K562 (cell line): Measurements from ENCODE around the gene AMPD1. TPM values are rescaled to one million over a fixed set of nuclear protein-coding genes. Genes with fewer than 3 reads are reported as not detected.
A peak's percentile ranks its signal among the peaks of the same experiment; 100 is the strongest.

ENCODE experiments used
- ATAC-seq: fragments of 200-7000 bp; cut with Tn5 transposase; 3 replicates; pipeline ENCODE4 v1.9.1; 2020; ENCODE audit warnings: moderate library complexity
- BruUV-seq: library from RNA; stranded (reverse); fragments of 400-500 nt; replicated peaks from 2 replicates; lab custom pipeline; 2021; lab: Mats Ljungman, UMichigan
- CTCF ChIA-PET: fragments of 300-600 bp; formaldehyde crosslinking; extraction: SDS; loops from one replicate; lab custom pipeline; 2021; ENCODE audit warnings: low intra/inter-chr PET ratio; lab: Yijun Ruan, JAX
- POLR2A ChIA-PET: fragments of 300-600, 350-650 bp; sonication (Branson Sonifier 250); formaldehyde crosslinking; extraction: SDS; loops from one replicate; lab custom pipeline; 2021; ENCODE audit warnings: antibody characterized with exemption, inconsistent platforms; lab: Yijun Ruan, JAX
- DNase-seq, 4 experiments: peaks; one replicate each; pipeline versions ENCODE4 v3.0.0 to v3.0.0-alpha.2; 2011 to 2018; ENCODE audit warnings: low spot score in 3 of 4, mixed read lengths in 3 of 4; ENCODE audit errors: extremely low read depth in 1 of 4
- FAIRE-seq: peaks from 2 replicates; lab custom pipeline; 2011; peaks lifted over from hg19 to GRCh38; lab: Jason Lieb, UNC
- H2AFZ ChIP-seq: 2 replicates; pipeline ENCODE4 v1.6.0; 2011; ENCODE audit warnings: low read depth, low read length, control low read depth, inconsistent platforms
- H3K27ac ChIP-seq: fragments of 200-600 bp; 3 replicates; pipeline ENCODE4 v1.8.0; 2011; ENCODE audit warnings: low read depth, mild to moderate bottlenecking, control low read depth, inconsistent platforms, low read length, moderate library complexity, mixed read lengths; ENCODE audit errors: extremely low read depth
- H3K27me3 ChIP-seq, 2 experiments: fragments of 300-600 bp in 1 of 2; 2 replicates in 1 of 2; 3 replicates in 1 of 2; pipeline versions ENCODE4 v1.6.0 to v1.8.0; 2011; ENCODE audit warnings: inconsistent platforms in 2 of 2, low read length in 2 of 2, mild to moderate bottlenecking in 1 of 2, mixed read lengths in 1 of 2, moderate library complexity in 1 of 2; ENCODE audit not compliant: control insufficient read depth in 2 of 2, insufficient read depth in 2 of 2
- H3K36me3 ChIP-seq: fragments of 300-600 bp; 3 replicates; pipeline ENCODE4 v1.8.0; 2011; ENCODE audit warnings: mild to moderate bottlenecking, low read length, inconsistent platforms; ENCODE audit not compliant: control insufficient read depth, insufficient read depth
- H3K4me1 ChIP-seq, 2 experiments: fragments of 200-600 bp in 1 of 2; replicated peaks in 1 of 2; 2 replicates in 1 of 2; 3 replicates in 1 of 2; pipeline versions ENCODE4 v1.5.1 to v1.8.0; 2011; ENCODE audit warnings: inconsistent platforms in 2 of 2, low read length in 2 of 2, mild to moderate bottlenecking in 1 of 2, mixed read lengths in 1 of 2, moderate library complexity in 1 of 2; ENCODE audit not compliant: control insufficient read depth in 2 of 2, insufficient read depth in 2 of 2
- H3K4me2 ChIP-seq: 2 replicates; pipeline ENCODE4 v1.6.1; 2011; ENCODE audit warnings: low read length, control low read depth, inconsistent platforms, mixed read lengths; ENCODE audit not compliant: insufficient read depth
- H3K4me3 ChIP-seq: fragments of 200-600 bp; sonication (generic), shearing (Covaris generic); 2 replicates; pipeline ENCODE4 v1.5.1; 2016; ENCODE audit warnings: control low read depth, inconsistent platforms
- H3K79me2 ChIP-seq: fragments of 200-600 bp; 3 replicates; pipeline ENCODE4 v1.8.0; 2011; ENCODE audit warnings: low read length, inconsistent platforms; ENCODE audit not compliant: control insufficient read depth, insufficient read depth
- H3K9ac ChIP-seq, 2 experiments: 2 replicates each; pipeline versions ENCODE4 v1.6.0 to v1.6.1; 2011; ENCODE audit warnings: low read depth in 2 of 2, low read length in 2 of 2, control low read depth in 1 of 2, inconsistent platforms in 1 of 2, mild to moderate bottlenecking in 1 of 2, mixed read lengths in 1 of 2; ENCODE audit not compliant: insufficient read depth in 1 of 2
- H3K9me1 ChIP-seq: one replicate; pipeline ENCODE4 v1.6.0; 2011; ENCODE audit warnings: inconsistent platforms, mild to moderate bottlenecking, low read length, moderate library complexity; ENCODE audit not compliant: control insufficient read depth, insufficient read depth
- H3K9me3 ChIP-seq: replicated peaks from 2 replicates; pipeline ENCODE4 v1.5.1; 2011; ENCODE audit warnings: low read depth, low read length, inconsistent platforms; ENCODE audit not compliant: control insufficient read depth, insufficient read depth
- H4K20me1 ChIP-seq: replicated peaks from 2 replicates; pipeline ENCODE4 v1.6.1; 2011; ENCODE audit warnings: low read length, inconsistent platforms, mixed read lengths; ENCODE audit not compliant: control insufficient read depth, insufficient read depth
- FOXA1 ChIP-seq: fragments of 450-650 bp; IDR thresholded peaks from 2 replicates; pipeline ENCODE4 v1.6.1; 2016; ENCODE audit warnings: mild to moderate bottlenecking, borderline replicate concordance
- ILK ChIP-seq: fragments of 450-650 bp; IDR thresholded peaks from 2 replicates; pipeline ENCODE4 v1.6.1; 2016; ENCODE audit warnings: missing genetic modification characterization, low read depth, mild to moderate bottlenecking, missing compliant biosample characterization, moderate library complexity, borderline replicate concordance
- LARP7 ChIP-seq: fragments of 450-650 bp; IDR thresholded peaks from 2 replicates; pipeline ENCODE4 v1.6.1; 2016
- MCM3 ChIP-seq: fragments of 450-650 bp; IDR thresholded peaks from 2 replicates; pipeline ENCODE4 v1.6.1; 2016
- RCOR1 ChIP-seq, 2 experiments: IDR thresholded peaks; 2 replicates each; pipeline ENCODE4 v1.6.1; 2012; ENCODE audit warnings: low read depth in 2 of 2, low read length in 2 of 2, borderline replicate concordance in 1 of 2, improper control_type of control experiment in 1 of 2
- SMAD2 ChIP-seq: fragments of 150-350 bp; IDR thresholded peaks from 2 replicates; pipeline ENCODE4 v1.6.1; 2014; ENCODE audit warnings: low read depth, mild to moderate bottlenecking, low read length
- ZBTB8A ChIP-seq: fragments of 450-650 bp; IDR thresholded peaks from 2 replicates; pipeline ENCODE4 v1.6.1; 2018; ENCODE audit warnings: mild to moderate bottlenecking, moderate library complexity; ENCODE audit not compliant: partially characterized antibody
- ZNF76 ChIP-seq: fragments of 250-450 bp; sonication (Bioruptor Pico); IDR thresholded peaks from 2 replicates; pipeline ENCODE4 v1.4.0; 2020; ENCODE audit warnings: mild to moderate bottlenecking, moderate library complexity, borderline replicate concordance
- WGBS: fragments of 100-300 bp; shearing (Covaris generic); methylation state at CpG from one replicate; pipeline ENCODE4 v1.1.6; 2016; ENCODE audit warnings: low coverage, mixed read lengths; ENCODE audit not compliant: insufficient coverage; ENCODE audit errors: missing lambda C conversion rate; 5-methylcytosine and 5-hydroxymethylcytosine counted together
- in situ Hi-C: fragments of 300-500 bp; cut with MboI; formaldehyde crosslinking; loops from 4 replicates; pipeline ENCODE4 v1.15.0; 2018; ENCODE audit warnings: inconsistent platforms, mixed read lengths
- intact Hi-C: fragments of 100-400 bp; cut with micrococcal nuclease; formaldehyde crosslinking; loops from 2 replicates; pipeline ENCODE4 v1.14.2; 2022
- polyA plus RNA-seq, 8 experiments: library from polyadenylated mRNA; depleted of rRNA in 4 of 8; stranded (reverse) in 5 of 8; unstranded in 3 of 8; fragments of >200 nt; fragmentation: Nextera tagmentation in 2 of 8; fragmentation: Illumina TruSeq in 1 of 8; extraction: Ambion mirVana in 2 of 8; extraction: Trizol in 1 of 8; gene quantifications; 2 replicates each; pipeline versions ENCODE4 v1.2.1 to v1.2.3, GENCODE V29; 2011 to 2014; ENCODE audit warnings: inconsistent platforms in 1 of 8, missing spikeins in 1 of 8
- total RNA-seq, 7 experiments: library from RNA; depleted of rRNA in 6 of 7; stranded (reverse); fragments of >200 nt in 6 of 7; fragmentation: Illumina TruSeq in 2 of 7; extraction: Trizol in 2 of 7; gene quantifications; 2 replicates each; pipeline versions ENCODE4 v1.2.1 to v1.2.3, GENCODE V29; 2011 to 2021; ENCODE audit warnings: low replicate concordance in 1 of 7
- TF ChIP-seq, protein P1 (sequence below): fragments of 250-450 bp; sonication (Bioruptor Pico); IDR thresholded peaks from 2 replicates; pipeline ENCODE4 v1.5.1; 2021; ENCODE audit warnings: mild to moderate bottlenecking

Gene AMPD1
- total and polyA plus RNA-seq, 9 of the 15 experiments (the other 6 are each of a cell fraction or from before 2014, with no cell fraction given) = 0.04 to 0.17 TPM; not detected in 7

DNA sequence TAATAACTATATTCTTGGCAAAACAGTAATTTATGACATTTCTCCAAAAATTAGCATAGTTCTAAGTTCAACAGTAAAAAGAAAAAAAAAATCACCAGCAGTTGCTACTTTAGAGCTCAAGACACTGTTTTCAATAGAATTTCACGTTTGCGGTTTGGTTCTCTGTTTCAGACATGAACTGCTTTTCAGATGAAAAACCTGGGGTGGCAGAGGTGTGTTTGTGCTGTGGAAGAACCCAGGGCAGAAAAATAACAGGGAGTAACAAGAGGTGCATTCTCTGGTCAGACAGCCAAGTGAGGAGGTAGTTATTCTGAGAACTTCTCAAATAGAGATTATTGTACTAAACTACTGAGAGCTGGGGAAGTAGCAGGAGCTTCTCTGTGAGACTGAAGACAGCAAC is 12.3 kb upstream of the AMPD1 start:
- no peaks in the 10 kb centered on the region for H4K20me1 ChIP-seq
- 0 out of 3 replicates have a peak, but pooled peaks cover 3% of the 10 kb centered on the region for H3K79me2 ChIP-seq
- no peaks in the 10 kb centered on the region for H3K4me1 ChIP-seq
- intact Hi-C loops = no loop called here
- no peak overlapping the region for H3K4me2 ChIP-seq
- TSS peak; percentile 30 for BruUV-seq
- H3K9ac ChIP-seq = no peak overlapping the region
- in situ Hi-C loops = no loop called here
- no peaks in the 10 kb centered on the region for H3K9me3 ChIP-seq
- H2AFZ ChIP-seq = no peak overlapping the region
- POLR2A ChIA-PET = interaction anchor here (0.6 to 3.0 kb wide), 5 partner anchors 8 to 367 kb away, joined by 3 to 25 read pairs (median 4); partner anchors contain the start of genes AMPD1 and NRAS
- no peak for DNase-seq
- H3K36me3 ChIP-seq = peaks cover 63% of the 10 kb centered on the region
- no peak for ATAC-seq
- no peak overlapping the region for H3K27ac ChIP-seq
- no peak for FAIRE-seq
- no peak overlapping the region for H3K4me3 ChIP-seq
- WGBS = 79% methylated on average over 2 of the region's 2 CpGs
- CTCF ChIA-PET = no interaction called here
- TF ChIP-seq, protein P1, sequence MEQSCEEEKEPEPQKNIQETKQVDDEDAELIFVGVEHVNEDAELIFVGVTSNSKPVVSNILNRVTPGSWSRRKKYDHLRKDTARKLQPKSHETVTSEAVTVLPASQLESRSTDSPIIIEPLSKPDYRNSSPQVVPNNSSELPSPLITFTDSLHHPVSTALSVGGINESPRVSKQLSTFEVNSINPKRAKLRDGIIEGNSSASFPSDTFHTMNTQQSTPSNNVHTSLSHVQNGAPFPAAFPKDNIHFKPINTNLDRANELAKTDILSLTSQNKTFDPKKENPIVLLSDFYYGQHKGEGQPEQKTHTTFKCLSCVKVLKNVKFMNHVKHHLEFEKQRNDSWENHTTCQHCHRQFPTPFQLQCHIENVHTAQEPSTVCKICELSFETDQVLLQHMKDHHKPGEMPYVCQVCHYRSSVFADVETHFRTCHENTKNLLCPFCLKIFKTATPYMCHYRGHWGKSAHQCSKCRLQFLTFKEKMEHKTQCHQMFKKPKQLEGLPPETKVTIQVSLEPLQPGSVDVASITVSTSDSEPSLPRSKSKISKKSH = no peak
- TF ChIP-seq FOXA1 (no peak), SMAD2 (no peak), MCM3 (no peak), LARP7 (no peak), ILK (no peak), ZBTB8A (no peak), ZNF76 (CRISPR knock-in tag) (no peak), RCOR1 (IDR thresholded peaks at IDR 0.05; ENCODE audit: borderline replicate concordance in 1 of 2, low read depth in 2 of 2, low read length in 2 of 2) (no peak)
- no peaks in the 10 kb centered on the region for H3K27me3 ChIP-seq
- H3K9me1 ChIP-seq = no peaks in the 10 kb centered on the region
